ENCODE results near the gene NPIPA1.
"Not testable (repeated sequence)": the region's sequence is repeated elsewhere in the genome, so short reads cannot be mapped to it uniquely, and the experiment has no call there.

NPIPA1 gene

GRCh38 chr16:14961405-14962186, 24.4 kb downstream of the NPIPA1 start:
- Mint-ChIP-seq H3K4me1 (no peaks in the 10 kb centered on the region), H3K36me3 (no peaks in the 10 kb centered on the region), H3K27me3 (peaks cover 21% of the 10 kb centered on the region), H3K27ac (no peak overlapping the region), H3K4me3 (no peak overlapping the region), H3K9me3 (peaks cover 3% of the 10 kb centered on the region)
- no peak for ATAC-seq

- H3K27me3 Mint-ChIP-seq = peaks cover 21% of the 10 kb centered on the region
- no peaks in the 10 kb centered on the region for H3K36me3 Mint-ChIP-seq
- no peaks in the 10 kb centered on the region for H3K4me1 Mint-ChIP-seq
- ATAC-seq = no peak
- H3K4me3 Mint-ChIP-seq = no peak overlapping the region
- H3K9me3 Mint-ChIP-seq = peaks cover 3% of the 10 kb centered on the region
- H3K27ac Mint-ChIP-seq = no peak overlapping the region
Measured at GRCh38 chr16:14963281-14964173, 26.3 kb downstream of the NPIPA1 start.

- H3K27ac Mint-ChIP-seq = no peak overlapping the region
- H3K27me3 Mint-ChIP-seq = peaks cover 21% of the 10 kb centered on the region
Measured at GRCh38 chr16:14965328-14965727, 28.1 kb downstream of the NPIPA1 start.

GRCh38 chr16:14969795-14970194, 32.6 kb downstream of the NPIPA1 start:
- not testable (repeated sequence) for ATAC-seq, H3K27me3 Mint-ChIP-seq, H3K4me3 Mint-ChIP-seq, H3K9me3 Mint-ChIP-seq, H3K36me3 Mint-ChIP-seq, H3K4me1 Mint-ChIP-seq, H3K27ac Mint-ChIP-seq

More at GRCh38 chr16:14965328-14965727, 28.1 kb downstream of the NPIPA1 start:
- no peaks in the 10 kb centered on the region for H3K36me3 Mint-ChIP-seq
- H3K9me3 Mint-ChIP-seq = peaks cover 3% of the 10 kb centered on the region
- no peak for ATAC-seq
- H3K4me1 Mint-ChIP-seq = no peaks in the 10 kb centered on the region
- H3K4me3 Mint-ChIP-seq = no peak overlapping the region

- not testable (repeated sequence) for H3K9me3 Mint-ChIP-seq, H3K27me3 Mint-ChIP-seq, ATAC-seq, H3K36me3 Mint-ChIP-seq, H3K27ac Mint-ChIP-seq, H3K4me3 Mint-ChIP-seq
- H3K4me1 Mint-ChIP-seq = peaks cover 12% of the 10 kb centered on the region
Measured at GRCh38 chr16:14971621-14972228, 34.5 kb downstream of the NPIPA1 start.

GRCh38 chr16:14973785-14974322, 36.6 kb downstream of the NPIPA1 start:
- peak overlapping the region; percentile 21 for H3K4me3 Mint-ChIP-seq
- not testable (repeated sequence) for H3K9me3 Mint-ChIP-seq, ATAC-seq, H3K36me3 Mint-ChIP-seq, H3K27me3 Mint-ChIP-seq
- peaks cover 26% of the 10 kb centered on the region for H3K4me1 Mint-ChIP-seq
- H3K27ac Mint-ChIP-seq = peak overlapping the region; percentile 86

GRCh38 chr16:14974331-14974655, 37.0 kb downstream of the NPIPA1 start:
- ATAC-seq, H3K27me3 Mint-ChIP-seq, H3K36me3 Mint-ChIP-seq, H3K9me3 Mint-ChIP-seq: not testable (repeated sequence)
- H3K4me1 Mint-ChIP-seq = peaks cover 31% of the 10 kb centered on the region
- H3K27ac Mint-ChIP-seq = peak overlapping the region; percentile 86
- peak overlapping the region; percentile 90 for H3K4me3 Mint-ChIP-seq

GRCh38 chr16:14974656-14975417, 37.6 kb downstream of the NPIPA1 start, which contains the start of gene PDXDC1:
PDXDC1 (plus strand) TSS chr16:14975026; CDS start chr16:14975200, 174 bp downstream.
- Mint-ChIP-seq H3K27ac (peak within 1 kb of the TSS; percentile 86), H3K4me1 (peaks cover 36% of the 10 kb centered on the region), H3K4me3 (peak within 1 kb of the TSS; percentile 90)
- H3K27me3 Mint-ChIP-seq, H3K9me3 Mint-ChIP-seq, H3K36me3 Mint-ChIP-seq: not testable (repeated sequence)
- ATAC-seq = peak; percentile 98

GRCh38 chr16:14975418-14976194, 38.4 kb downstream of the NPIPA1 start:
- not testable (repeated sequence) for H3K36me3 Mint-ChIP-seq, H3K9me3 Mint-ChIP-seq, H3K27me3 Mint-ChIP-seq
- peaks cover 38% of the 10 kb centered on the region for H3K4me1 Mint-ChIP-seq
- H3K27ac Mint-ChIP-seq = peak overlapping the region; percentile 86
- peak; percentile 24 for ATAC-seq
- peak overlapping the region; percentile 90 for H3K4me3 Mint-ChIP-seq

- H3K4me3 Mint-ChIP-seq, H3K36me3 Mint-ChIP-seq, H3K27ac Mint-ChIP-seq, H3K9me3 Mint-ChIP-seq, H3K27me3 Mint-ChIP-seq, ATAC-seq: not testable (repeated sequence)
- peaks cover 45% of the 10 kb centered on the region for H3K4me1 Mint-ChIP-seq
Measured at GRCh38 chr16:14976971-14977736, 39.9 kb downstream of the NPIPA1 start.

GRCh38 chr16:14978281-14978680, 41.0 kb downstream of the NPIPA1 start:
- not testable (repeated sequence) for H3K4me3 Mint-ChIP-seq, H3K27me3 Mint-ChIP-seq, H3K36me3 Mint-ChIP-seq, ATAC-seq, H3K27ac Mint-ChIP-seq, H3K9me3 Mint-ChIP-seq
- peaks cover 47% of the 10 kb centered on the region for H3K4me1 Mint-ChIP-seq

GRCh38 chr16:14978908-14979307, 41.7 kb downstream of the NPIPA1 start:
- H3K9me3 Mint-ChIP-seq, H3K27ac Mint-ChIP-seq, H3K27me3 Mint-ChIP-seq, H3K4me3 Mint-ChIP-seq, H3K36me3 Mint-ChIP-seq, ATAC-seq: not testable (repeated sequence)
- H3K4me1 Mint-ChIP-seq = peaks cover 47% of the 10 kb centered on the region

GRCh38 chr16:14981234-14981633, 44.0 kb downstream of the NPIPA1 start:
- Mint-ChIP-seq H3K36me3 (peaks cover 12% of the 10 kb centered on the region), H3K4me1 (peaks cover 40% of the 10 kb centered on the region)
- not testable (repeated sequence) for H3K27ac Mint-ChIP-seq, H3K9me3 Mint-ChIP-seq, ATAC-seq, H3K4me3 Mint-ChIP-seq, H3K27me3 Mint-ChIP-seq

All from stimulated activated memory B cell treated with anti-CD40 and anti-IgM and Interleukin-4, amounts not matched to agents 10 μg/mL and 1 μg/mL and 100 μg/mL, for 72 hours (primary cell).